ENCODE measurements around the gene AASS. TPM values are rescaled to one million over a fixed set of nuclear protein-coding genes. Genes with fewer than 3 reads are reported as not detected.

AASS gene
- total RNA-seq, 2 experiments from 2014 or later = 0.98 to 1.5 TPM

GRCh38 chr7:122064971-122065370 lies 79.1 kb downstream of the AASS start:
- Mint-ChIP-seq H3K36me3 (ENCODE audit: low read depth) (no peaks in the 10 kb centered on the region), H3K9me3 (no peaks in the 10 kb centered on the region), H3K4me1 (ENCODE audit: low read depth) (no peaks in the 10 kb centered on the region), H3K4me3 (no peak overlapping the region), H3K27me3 (peaks cover 4% of the 10 kb centered on the region), H3K27ac (no peak overlapping the region)
- Histone ChIP-seq H3K27me3 (ENCODE audit: control insufficient read depth in 1 of 2, insufficient read depth in 2 of 2, low read length in 2 of 2) (no peaks in the 10 kb centered on the region), H3K4me1 (ENCODE audit: insufficient read depth, low read length) (no peaks in the 10 kb centered on the region), H3K36me3 (ENCODE audit: insufficient read depth, low read length) (no peaks in the 10 kb centered on the region), H3K4me3 (ENCODE audit: low read length) (no peak overlapping the region), H3K27ac (ENCODE audit: low read depth in 1 of 2, low read length in 2 of 2) (no peak overlapping the region), H3K9me3 (ENCODE audit: control insufficient read depth in 1 of 2, insufficient read depth in 1 of 2, low read length in 2 of 2) (no peaks in the 10 kb centered on the region)
- intact Hi-C loops (cut with DNase I, micrococcal nuclease) = no loop called here
- DNase-seq = no peak
- ATAC-seq (ENCODE audit: poor library complexity) = no peak
- TF ChIP-seq, protein P1, sequence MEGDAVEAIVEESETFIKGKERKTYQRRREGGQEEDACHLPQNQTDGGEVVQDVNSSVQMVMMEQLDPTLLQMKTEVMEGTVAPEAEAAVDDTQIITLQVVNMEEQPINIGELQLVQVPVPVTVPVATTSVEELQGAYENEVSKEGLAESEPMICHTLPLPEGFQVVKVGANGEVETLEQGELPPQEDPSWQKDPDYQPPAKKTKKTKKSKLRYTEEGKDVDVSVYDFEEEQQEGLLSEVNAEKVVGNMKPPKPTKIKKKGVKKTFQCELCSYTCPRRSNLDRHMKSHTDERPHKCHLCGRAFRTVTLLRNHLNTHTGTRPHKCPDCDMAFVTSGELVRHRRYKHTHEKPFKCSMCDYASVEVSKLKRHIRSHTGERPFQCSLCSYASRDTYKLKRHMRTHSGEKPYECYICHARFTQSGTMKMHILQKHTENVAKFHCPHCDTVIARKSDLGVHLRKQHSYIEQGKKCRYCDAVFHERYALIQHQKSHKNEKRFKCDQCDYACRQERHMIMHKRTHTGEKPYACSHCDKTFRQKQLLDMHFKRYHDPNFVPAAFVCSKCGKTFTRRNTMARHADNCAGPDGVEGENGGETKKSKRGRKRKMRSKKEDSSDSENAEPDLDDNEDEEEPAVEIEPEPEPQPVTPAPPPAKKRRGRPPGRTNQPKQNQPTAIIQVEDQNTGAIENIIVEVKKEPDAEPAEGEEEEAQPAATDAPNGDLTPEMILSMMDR (IDR thresholded peaks at IDR 0.05) = no peak
- CTCF ChIA-PET = no interaction called here
- POLR2A ChIA-PET = no interaction called here

- Histone ChIP-seq H3K4me1 (ENCODE audit: insufficient read depth, low read length) (no peaks in the 10 kb centered on the region), H3K27me3 (ENCODE audit: control insufficient read depth in 1 of 2, insufficient read depth in 2 of 2, low read length in 2 of 2) (no peaks in the 10 kb centered on the region), H3K4me3 (ENCODE audit: low read length) (no peak overlapping the region), H3K9me3 (ENCODE audit: control insufficient read depth in 1 of 2, insufficient read depth in 1 of 2, low read length in 2 of 2) (no peaks in the 10 kb centered on the region), H3K36me3 (ENCODE audit: insufficient read depth, low read length) (no peaks in the 10 kb centered on the region), H3K27ac (ENCODE audit: low read depth in 1 of 2, low read length in 2 of 2) (no peak overlapping the region)
- no peak for DNase-seq
- H3K36me3 Mint-ChIP-seq (ENCODE audit: low read depth) = no peaks in the 10 kb centered on the region
- ATAC-seq (ENCODE audit: poor library complexity) = no peak
- peaks cover 4% of the 10 kb centered on the region for H3K27me3 Mint-ChIP-seq
- H3K4me3 Mint-ChIP-seq = no peak overlapping the region
- no peaks in the 10 kb centered on the region for H3K4me1 Mint-ChIP-seq (ENCODE audit: low read depth)
- ChIA-PET POLR2A (no interaction called here), CTCF (no interaction called here)
- H3K9me3 Mint-ChIP-seq = no peaks in the 10 kb centered on the region
- intact Hi-C loops (cut with DNase I, micrococcal nuclease) = no loop called here
- no peak overlapping the region for H3K27ac Mint-ChIP-seq
- TF ChIP-seq, protein P1 (IDR thresholded peaks at IDR 0.05) = no peak
These were observed 80.9 kb downstream of the AASS start for GRCh38 chr7:122063146-122063545.

DNA sequence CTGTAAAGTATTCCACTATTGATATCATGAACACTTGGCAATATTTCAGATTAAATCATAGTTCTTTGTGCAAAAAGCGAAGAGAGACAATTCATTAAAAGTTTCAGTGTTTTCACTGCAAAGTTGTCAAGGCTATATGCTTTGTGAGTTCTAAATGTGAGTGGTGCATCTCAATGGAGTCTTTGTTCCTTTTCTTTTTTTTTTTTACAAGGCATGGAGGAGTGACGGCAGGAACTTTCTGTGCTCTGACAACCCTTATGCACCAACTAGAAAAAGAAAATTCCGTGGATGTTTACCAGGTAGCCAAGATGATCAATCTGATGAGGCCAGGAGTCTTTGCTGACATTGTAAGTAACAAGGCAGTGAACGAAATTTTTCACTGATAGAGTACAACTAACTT lies 84.5 kb downstream of the AASS start:
- Histone ChIP-seq H3K36me3 (ENCODE audit: insufficient read depth, low read length) (no peaks in the 10 kb centered on the region), H3K4me1 (ENCODE audit: insufficient read depth, low read length) (no peaks in the 10 kb centered on the region), H3K27ac (ENCODE audit: low read depth in 1 of 2, low read length in 2 of 2) (no peak overlapping the region), H3K4me3 (ENCODE audit: low read length) (no peak overlapping the region), H3K9me3 (ENCODE audit: control insufficient read depth in 1 of 2, insufficient read depth in 1 of 2, low read length in 2 of 2) (no peaks in the 10 kb centered on the region), H3K27me3 (ENCODE audit: control insufficient read depth in 1 of 2, insufficient read depth in 2 of 2, low read length in 2 of 2) (no peaks in the 10 kb centered on the region)
- ATAC-seq (ENCODE audit: poor library complexity) (no peak), DNase-seq (no peak)
- peaks cover 4% of the 10 kb centered on the region for H3K27me3 Mint-ChIP-seq
- TF ChIP-seq, protein P1 (IDR thresholded peaks at IDR 0.05) = no peak
- H3K36me3 Mint-ChIP-seq (ENCODE audit: low read depth) = no peaks in the 10 kb centered on the region
- H3K27ac Mint-ChIP-seq = no peak overlapping the region
- H3K4me3 Mint-ChIP-seq = no peak overlapping the region
- intact Hi-C loops (cut with DNase I, micrococcal nuclease) = no loop called here
- no peaks in the 10 kb centered on the region for H3K9me3 Mint-ChIP-seq
- CTCF ChIA-PET = no interaction called here
- POLR2A ChIA-PET = no interaction called here
- no peaks in the 10 kb centered on the region for H3K4me1 Mint-ChIP-seq (ENCODE audit: low read depth)
